ENCODE results near the gene THOC6. TPM values are rescaled to one million over a fixed set of nuclear protein-coding genes. Genes with fewer than 3 reads are reported as not detected.

The THOC6 gene
- total RNA-seq, 4 donors from 2014 or later = 10.1 to 42.8 (median 17.6) TPM

- H3K4me1 ChIP-seq = peaks cover 9 to 58% (median 34%) of the 10 kb centered on the region in 4 donors
- WGBS, 2 donors (ENCODE audit: low coverage in 1 of 2) = 87 to 89% methylated on average over 3 to 8 of the region's 8 CpGs
- no peaks in the 10 kb centered on the region for H3K9me3 ChIP-seq
- TF ChIP-seq POLR2AphosphoS5 (IDR thresholded peaks at IDR 0.05) = no peak
- TF ChIP-seq EP300 (IDR thresholded peaks at IDR 0.05; ENCODE audit: low read depth) = no peak
- no peak for TF ChIP-seq CTCF (IDR thresholded peaks at IDR 0.05)
- no peak for TF ChIP-seq POLR2A (IDR thresholded peaks at IDR 0.05)
- DNase-seq = no peak
- in situ Hi-C loops (cut with MboI; ENCODE audit: low pct_ligation_motif_present in 1 of 4, low pct_unique_long_range_greater_than_20kb in 1 of 4, low sequenced_read_pairs in 3 of 4) = loop anchor here in 1 of 4 donors (25.0 kb wide), 1 partner anchor 110 kb away; the partner anchor contains the start of gene ZNF213
- H3K27me3 ChIP-seq = peaks cover 33% of the 10 kb centered on the region
- intact Hi-C loops (cut with DNase I; ENCODE audit: low total_unique reads) = no loop called here
- no peak overlapping the region for H3K4me3 ChIP-seq
- no peak overlapping the region for H3K27ac ChIP-seq
- H3K36me3 ChIP-seq = no peaks in the 10 kb centered on the region
Observed at GRCh38 chr16:3027489-3027795, 3.6 kb downstream of the THOC6 start.

GRCh38 chr16:3027983-3028715 is 4.3 kb downstream of the THOC6 start:
- peaks cover 40% of the 10 kb centered on the region for H3K27me3 ChIP-seq
- intact Hi-C loops (cut with DNase I; ENCODE audit: low total_unique reads) (no loop called here), in situ Hi-C loops (cut with MboI; ENCODE audit: low pct_ligation_motif_present in 1 of 4, low pct_unique_long_range_greater_than_20kb in 1 of 4, low sequenced_read_pairs in 3 of 4) (loop anchor here in 1 of 4 donors (25.0 kb wide), 1 partner anchor 109 kb away; the partner anchor contains the start of gene ZNF213)
- peaks cover 2 to 58% (median 29%) of the 10 kb centered on the region in 4 donors for H3K4me1 ChIP-seq
- no peaks in the 10 kb centered on the region for H3K9me3 ChIP-seq
- peak; percentile 93 for DNase-seq
- H3K36me3 ChIP-seq = no peaks in the 10 kb centered on the region
- H3K27ac ChIP-seq = peak overlapping the region; percentile 31 to 43 (median 36)
- H3K4me3 ChIP-seq = peak overlapping the region in 1 of 4 donors; percentile 20
- WGBS, 2 donors (ENCODE audit: low coverage in 1 of 2) = 10% methylated on average over 45 of the region's 58 CpGs; no CpG with 5 or more reads in 1 of the 2 donors
- peak; percentile 26 to 49 (median 37) for TF ChIP-seq POLR2AphosphoS5 (IDR thresholded peaks at IDR 0.05)
- no peak for TF ChIP-seq EP300 (IDR thresholded peaks at IDR 0.05; ENCODE audit: low read depth)
- TF ChIP-seq POLR2A (IDR thresholded peaks at IDR 0.05) = peak; percentile 34
- TF ChIP-seq CTCF (IDR thresholded peaks at IDR 0.05) = peak; percentile 62 to 93 (median 82)

GRCh38 chr16:3028716-3029319 is 5.0 kb downstream of the THOC6 start:
- no peaks in the 10 kb centered on the region for H3K36me3 ChIP-seq
- H3K27ac ChIP-seq = no peak overlapping the region
- DNase-seq = no peak
- in situ Hi-C loops (cut with MboI; ENCODE audit: low pct_ligation_motif_present in 1 of 4, low pct_unique_long_range_greater_than_20kb in 1 of 4, low sequenced_read_pairs in 3 of 4) (loop anchor here in 1 of 4 donors (25.0 kb wide), 1 partner anchor 108 kb away; the partner anchor contains the start of gene ZNF213), intact Hi-C loops (cut with DNase I; ENCODE audit: low total_unique reads) (no loop called here)
- no peaks in the 10 kb centered on the region for H3K9me3 ChIP-seq
- 49% methylated on average over 15 of the region's 15 CpGs; no CpG with 5 or more reads in 1 of the 2 donors for WGBS, 2 donors (ENCODE audit: low coverage in 1 of 2)
- H3K4me1 ChIP-seq = peaks cover 0 to 53% (median 23%) of the 10 kb centered on the region in 4 donors
- TF ChIP-seq POLR2A (IDR thresholded peaks at IDR 0.05) (no peak), POLR2AphosphoS5 (IDR thresholded peaks at IDR 0.05) (no peak), EP300 (IDR thresholded peaks at IDR 0.05; ENCODE audit: low read depth) (no peak), CTCF (IDR thresholded peaks at IDR 0.05) (no peak)
- peaks cover 43% of the 10 kb centered on the region for H3K27me3 ChIP-seq
- no peak overlapping the region for H3K4me3 ChIP-seq

GRCh38 chr16:3029491-3030221 is 5.8 kb downstream of the THOC6 start:
- Histone ChIP-seq H3K9me3 (no peaks in the 10 kb centered on the region), H3K4me1 (peaks cover 0 to 48% (median 21%) of the 10 kb centered on the region in 4 donors), H3K27me3 (peaks cover 50% of the 10 kb centered on the region), H3K27ac (no peak overlapping the region), H3K4me3 (peak overlapping the region in 1 of 4 donors; percentile 22), H3K36me3 (no peaks in the 10 kb centered on the region)
- no peak for DNase-seq
- TF ChIP-seq CTCF (IDR thresholded peaks at IDR 0.05) (no peak), POLR2AphosphoS5 (IDR thresholded peaks at IDR 0.05) (no peak), POLR2A (IDR thresholded peaks at IDR 0.05) (no peak), EP300 (IDR thresholded peaks at IDR 0.05; ENCODE audit: low read depth) (no peak)
- WGBS, 2 donors (ENCODE audit: low coverage in 1 of 2) = 61 to 91% methylated on average over 6 to 44 of the region's 59 CpGs
- intact Hi-C loops (cut with DNase I; ENCODE audit: low total_unique reads) = no loop called here
- in situ Hi-C loops (cut with MboI; ENCODE audit: low pct_ligation_motif_present in 1 of 4, low pct_unique_long_range_greater_than_20kb in 1 of 4, low sequenced_read_pairs in 3 of 4) = loop anchor here in 1 of 4 donors (25.0 kb wide), 1 partner anchor 108 kb away; the partner anchor contains the start of gene ZNF213

All from transverse colon (tissue), 4 donors.